Activated naive CD4-positive, alpha-beta T cell treated with anti-CD3 and anti-CD28 coated beads for 36 hours (primary cell): ENCODE measurements around the gene ANKRD31. TPM values are rescaled to one million over a fixed set of nuclear protein-coding genes. Genes with fewer than 3 reads are reported as not detected.
"Not testable (repeated sequence)": the region's sequence is repeated elsewhere in the genome, so short reads cannot be mapped to it uniquely, and the experiment has no call there.

Source experiments
- CTCF ChIA-PET: fragments of 350-600 bp; sonication (Branson Sonifier 250); formaldehyde crosslinking; loops from one replicate; lab custom pipeline; 2021; ENCODE audit warnings: antibody characterized with exemption; lab: Charles Lee
- DNase-seq: peaks from one replicate; pipeline ENCODE4 v3.0.0-alpha.2; 2020
- H3K27ac Mint-ChIP-seq: one replicate; pipeline ENCODE4 v1.8.0; 2021; ENCODE audit warnings: mild to moderate bottlenecking, mixed read lengths
- H3K27me3 Mint-ChIP-seq: one replicate; pipeline ENCODE4 v1.8.0; 2021; ENCODE audit warnings: low read depth, mixed read lengths
- H3K36me3 Mint-ChIP-seq: one replicate; pipeline ENCODE4 v1.8.0; 2021; ENCODE audit warnings: low read depth, mixed read lengths
- H3K4me1 Mint-ChIP-seq: one replicate; pipeline ENCODE4 v1.8.0; 2021; ENCODE audit warnings: low read depth, mixed read lengths
- H3K4me3 Mint-ChIP-seq: one replicate; pipeline ENCODE4 v1.8.0; 2021; ENCODE audit warnings: mild to moderate bottlenecking, moderate library complexity, mixed read lengths
- H3K9me3 Mint-ChIP-seq: one replicate; pipeline ENCODE4 v1.8.0; 2021; ENCODE audit warnings: mixed read lengths
- intact Hi-C: fragments of 100-400 bp; cut with micrococcal nuclease; formaldehyde crosslinking; loops from one replicate; pipeline ENCODE4 v1.15.1; 2023
- total RNA-seq, 2 experiments: library from RNA; stranded (reverse); gene quantifications; one replicate each; pipeline ENCODE4 v1.2.3, GENCODE V29; 2021

ANKRD31 gene
- total RNA-seq, 2 experiments from 2014 or later, result 0.35 to 0.36 TPM

- CTCF ChIA-PET, result no interaction called here
- intact Hi-C loops, result no loop called here
- Mint-ChIP-seq H3K36me3 (peaks cover 5% of the 10 kb centered on the region), H3K9me3 (peaks cover 6% of the 10 kb centered on the region), H3K27me3 (no peaks in the 10 kb centered on the region), H3K4me1 (no peaks in the 10 kb centered on the region), H3K4me3 (no peak overlapping the region), H3K27ac (no peak overlapping the region)
- no peak for DNase-seq
These were observed 105.8 kb downstream of the ANKRD31 start for GRCh38 chr5:75130818-75131349.

DNA sequence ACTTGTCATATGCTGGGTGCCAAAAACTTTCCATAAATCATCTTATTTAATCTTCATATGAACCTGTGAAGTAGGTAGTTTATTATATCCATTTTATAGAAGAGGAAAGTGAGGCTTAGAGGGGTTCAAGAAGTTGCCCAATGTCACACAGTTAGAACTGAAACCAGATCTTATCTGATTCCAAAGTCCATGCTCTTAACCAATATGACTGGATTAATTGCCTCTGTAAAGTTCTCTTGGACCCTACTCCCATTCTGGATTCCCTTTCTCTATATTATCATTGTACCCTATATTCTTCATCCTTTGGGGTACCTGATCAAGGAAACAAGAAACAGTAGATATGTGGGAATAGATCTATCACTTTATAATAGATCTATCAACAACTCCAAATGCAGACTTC is 119.8 kb downstream of the ANKRD31 start:
- intact Hi-C loops, result no loop called here
- H3K4me3 Mint-ChIP-seq, result no peak overlapping the region
- H3K36me3 Mint-ChIP-seq, result no peaks in the 10 kb centered on the region
- H3K4me1 Mint-ChIP-seq, result peaks cover 3% of the 10 kb centered on the region
- CTCF ChIA-PET, result no interaction called here
- H3K27ac Mint-ChIP-seq, result no peak overlapping the region
- no peak for DNase-seq
- H3K27me3 Mint-ChIP-seq, result no peaks in the 10 kb centered on the region
- H3K9me3 Mint-ChIP-seq, result no peaks in the 10 kb centered on the region

DNA sequence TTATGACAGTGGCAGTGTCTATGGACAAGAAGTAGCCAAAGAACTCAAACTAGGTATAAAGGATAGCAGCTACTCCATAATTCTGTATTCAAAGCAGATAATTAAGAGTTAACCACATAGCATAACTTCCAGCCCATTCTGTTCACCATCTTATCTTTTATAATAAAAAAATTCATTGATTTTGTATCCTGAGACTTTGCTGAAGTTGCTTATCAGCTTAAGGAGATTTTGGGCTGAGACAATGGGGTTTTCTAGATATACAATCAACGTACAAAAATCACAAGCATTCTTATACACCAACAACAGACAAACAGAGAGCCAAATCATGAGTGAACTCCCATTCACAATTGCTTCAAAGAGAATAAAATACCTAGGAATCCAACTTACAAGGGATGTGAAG is 122.4 kb downstream of the ANKRD31 start:
- H3K36me3 Mint-ChIP-seq, H3K9me3 Mint-ChIP-seq, DNase-seq, CTCF ChIA-PET, H3K27me3 Mint-ChIP-seq, H3K27ac Mint-ChIP-seq, H3K4me3 Mint-ChIP-seq, intact Hi-C loops: not testable (repeated sequence)
- peaks cover 16% of the 10 kb centered on the region for H3K4me1 Mint-ChIP-seq

DNA sequence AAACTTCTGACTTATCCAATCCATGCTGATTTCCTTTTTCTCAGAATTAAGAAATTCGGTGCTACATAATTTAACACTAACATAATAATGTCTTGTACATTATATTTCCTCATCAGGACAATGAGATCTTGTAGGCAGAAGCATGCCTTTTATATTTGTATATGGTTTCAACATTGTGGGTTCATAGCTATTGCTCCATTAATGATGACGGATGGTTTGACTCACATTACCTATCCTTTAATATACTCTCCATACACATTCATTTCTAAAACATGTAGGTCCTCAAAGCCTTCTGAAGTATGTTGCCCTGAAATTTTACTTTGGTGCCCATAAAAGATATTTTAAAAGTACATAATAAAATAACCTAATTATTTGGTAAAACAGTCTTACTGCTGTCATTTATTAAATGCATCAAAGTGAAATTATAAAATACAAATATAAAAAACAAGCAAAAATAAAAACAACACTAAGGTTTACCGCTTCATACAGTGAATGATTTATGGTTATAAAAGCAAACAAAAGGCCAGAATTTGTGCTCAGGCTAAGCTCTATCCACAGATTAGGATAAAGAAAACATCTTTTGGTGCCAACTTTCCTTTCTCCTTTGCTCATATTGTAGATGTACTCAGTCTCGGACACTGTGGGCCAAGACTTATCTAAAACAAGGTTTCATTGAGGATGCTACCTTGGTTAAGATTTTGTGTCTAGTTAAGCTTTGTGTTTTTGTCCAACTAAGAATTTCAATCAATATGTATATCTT is 123.1 kb downstream of the ANKRD31 start:
- no peak overlapping the region for H3K4me3 Mint-ChIP-seq
- CTCF ChIA-PET, result no interaction called here
- no peak overlapping the region for H3K27ac Mint-ChIP-seq
- H3K9me3 Mint-ChIP-seq, result no peaks in the 10 kb centered on the region
- H3K4me1 Mint-ChIP-seq, result peaks cover 22% of the 10 kb centered on the region
- intact Hi-C loops, result no loop called here
- no peaks in the 10 kb centered on the region for H3K27me3 Mint-ChIP-seq
- DNase-seq, result no peak
- no peaks in the 10 kb centered on the region for H3K36me3 Mint-ChIP-seq

DNA sequence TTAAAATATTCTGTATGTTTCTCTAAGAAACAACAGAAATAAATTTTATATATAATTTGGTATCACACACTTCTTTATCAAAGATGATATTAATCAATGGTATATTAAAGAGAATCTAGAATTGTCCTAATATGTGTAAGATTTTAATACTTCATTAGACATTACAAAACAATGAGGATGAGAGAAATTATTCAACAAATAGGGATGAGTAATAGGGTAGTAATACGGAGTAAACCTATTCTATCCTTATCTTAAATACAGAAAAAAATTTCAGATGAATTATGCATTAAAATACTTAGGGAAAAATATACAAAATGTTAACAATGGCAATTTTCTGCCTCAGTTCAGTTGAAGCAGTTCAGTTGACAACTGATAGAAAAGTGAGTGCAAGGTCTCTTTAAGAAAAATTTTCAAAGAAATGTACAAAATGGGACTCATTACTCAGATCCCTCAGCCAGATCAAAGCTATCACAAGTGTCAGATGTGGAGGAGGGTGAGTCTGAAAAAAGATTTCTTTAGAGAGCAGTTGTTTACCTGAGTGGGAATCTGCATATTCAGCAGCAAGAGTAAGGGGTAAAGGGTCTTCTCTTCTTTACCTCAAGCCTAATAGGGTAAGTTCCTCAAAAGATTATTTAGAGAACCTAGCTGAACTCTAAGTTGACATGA is 127.6 kb downstream of the ANKRD31 start:
- H3K9me3 Mint-ChIP-seq, result no peaks in the 10 kb centered on the region
- H3K27ac Mint-ChIP-seq, result no peak overlapping the region
- no peaks in the 10 kb centered on the region for H3K27me3 Mint-ChIP-seq
- H3K36me3 Mint-ChIP-seq, result no peaks in the 10 kb centered on the region
- no peak for DNase-seq
- H3K4me1 Mint-ChIP-seq, result peaks cover 25% of the 10 kb centered on the region
- CTCF ChIA-PET, result interaction anchor here (0.7 to 0.9 kb wide), 2 partner anchors 59 to 128 kb away, joined by 3 to 4 read pairs; no protein-coding TSS in a partner anchor
- intact Hi-C loops, result loop anchor here (5.0 kb wide), 1 partner anchor 57 kb away; the partner anchor contains the start of gene GCNT4
- no peak overlapping the region for H3K4me3 Mint-ChIP-seq

- H3K4me1 Mint-ChIP-seq, result peaks cover 25% of the 10 kb centered on the region
- DNase-seq, result no peak
- CTCF ChIA-PET, result no interaction called here
- H3K27me3 Mint-ChIP-seq, result no peaks in the 10 kb centered on the region
- intact Hi-C loops, result loop anchor here (5.0 kb wide), 1 partner anchor 56 kb away; the partner anchor contains the start of gene GCNT4
- H3K9me3 Mint-ChIP-seq, result no peaks in the 10 kb centered on the region
- H3K27ac Mint-ChIP-seq, result no peak overlapping the region
- no peak overlapping the region for H3K4me3 Mint-ChIP-seq
- H3K36me3 Mint-ChIP-seq, result no peaks in the 10 kb centered on the region
These were observed 128.2 kb downstream of the ANKRD31 start for GRCh38 chr5:75108515-75108914.

DNA sequence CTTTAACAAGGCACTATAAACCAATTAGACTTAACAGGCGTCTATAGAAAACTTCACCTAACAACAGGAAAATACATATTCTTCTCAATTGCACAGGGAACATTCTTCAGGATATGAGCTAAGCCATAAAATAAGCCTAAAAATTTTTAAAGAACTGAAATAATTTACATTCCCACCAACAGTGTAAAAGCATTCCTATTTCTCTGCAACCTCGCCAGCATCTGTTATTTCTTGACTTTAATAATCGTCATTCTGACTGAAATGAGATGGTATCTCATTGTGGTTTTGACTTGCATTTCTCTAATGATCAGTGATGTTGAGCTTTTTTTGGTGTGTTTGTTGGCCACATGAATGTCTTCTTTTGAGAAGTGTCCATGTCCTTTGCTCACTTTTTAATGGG is 140.7 kb downstream of the ANKRD31 start:
- DNase-seq, H3K9me3 Mint-ChIP-seq, H3K36me3 Mint-ChIP-seq, H3K4me3 Mint-ChIP-seq, H3K27ac Mint-ChIP-seq, H3K27me3 Mint-ChIP-seq: not testable (repeated sequence)
- intact Hi-C loops, result loop anchor here (1.0 kb wide), 1 partner anchor 122 kb away; no protein-coding TSS in a partner anchor
- CTCF ChIA-PET, result interaction anchor here (0.7 to 1.2 kb wide), 2 partner anchors 46 to 47 kb away, joined by 3 read pairs; no protein-coding TSS in a partner anchor
- H3K4me1 Mint-ChIP-seq, result peaks cover 18% of the 10 kb centered on the region

DNA sequence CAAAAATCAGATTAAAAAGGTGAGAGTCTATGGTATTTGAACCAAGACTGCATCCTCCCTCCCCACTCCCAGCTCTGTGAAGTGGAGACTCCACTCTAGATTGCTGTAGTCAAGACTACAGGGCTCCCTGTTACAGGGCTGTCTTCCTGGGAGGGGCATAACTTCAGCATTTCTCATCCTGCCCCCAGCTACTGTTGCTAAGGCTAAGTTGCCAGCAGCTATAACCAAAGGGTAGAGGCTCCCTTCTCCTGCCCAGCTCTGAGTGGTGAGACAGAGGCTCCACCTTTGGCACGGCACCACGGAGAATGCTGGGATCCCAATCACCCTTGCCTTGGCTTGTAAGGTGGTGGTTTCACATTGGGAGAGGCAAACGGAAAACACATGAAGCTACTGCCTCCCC is 145.1 kb downstream of the ANKRD31 start:
- Mint-ChIP-seq H3K27me3 (no peaks in the 10 kb centered on the region), H3K36me3 (no peaks in the 10 kb centered on the region), H3K27ac (no peak overlapping the region), H3K4me1 (peaks cover 34% of the 10 kb centered on the region), H3K9me3 (no peaks in the 10 kb centered on the region), H3K4me3 (no peak overlapping the region)
- CTCF ChIA-PET, result interaction anchor here (1.5 kb wide), 1 partner anchor 42 kb away, joined by 4 read pairs; no protein-coding TSS in a partner anchor
- intact Hi-C loops, result loop anchor here (2.0 kb wide), 1 partner anchor 41 kb away; no protein-coding TSS in a partner anchor
- no peak for DNase-seq

- no peaks in the 10 kb centered on the region for H3K9me3 Mint-ChIP-seq
- H3K4me3 Mint-ChIP-seq, result no peak overlapping the region
- H3K27me3 Mint-ChIP-seq, result no peaks in the 10 kb centered on the region
- H3K36me3 Mint-ChIP-seq, result no peaks in the 10 kb centered on the region
- peaks cover 18% of the 10 kb centered on the region for H3K4me1 Mint-ChIP-seq
- CTCF ChIA-PET, result interaction anchor here (0.7 to 1.6 kb wide), 2 partner anchors 40 to 129 kb away, joined by 3 read pairs; no protein-coding TSS in a partner anchor
- DNase-seq, result no peak
- intact Hi-C loops, result loop anchor here (2.0 kb wide), 1 partner anchor 39 kb away; no protein-coding TSS in a partner anchor
- H3K27ac Mint-ChIP-seq, result no peak overlapping the region
These were observed 147.0 kb downstream of the ANKRD31 start for GRCh38 chr5:75089662-75090061.

GRCh38 chr5:75089137-75089536 is 147.5 kb downstream of the ANKRD31 start:
- H3K27ac Mint-ChIP-seq, result no peak overlapping the region
- CTCF ChIA-PET, result interaction anchor here (0.7 to 1.6 kb wide), 2 partner anchors 39 to 129 kb away, joined by 3 read pairs; no protein-coding TSS in a partner anchor
- no peak overlapping the region for H3K4me3 Mint-ChIP-seq
- intact Hi-C loops, result no loop called here
- no peaks in the 10 kb centered on the region for H3K9me3 Mint-ChIP-seq
- H3K4me1 Mint-ChIP-seq, result peaks cover 16% of the 10 kb centered on the region
- no peaks in the 10 kb centered on the region for H3K36me3 Mint-ChIP-seq
- DNase-seq, result peak; percentile 37
- no peaks in the 10 kb centered on the region for H3K27me3 Mint-ChIP-seq

DNA sequence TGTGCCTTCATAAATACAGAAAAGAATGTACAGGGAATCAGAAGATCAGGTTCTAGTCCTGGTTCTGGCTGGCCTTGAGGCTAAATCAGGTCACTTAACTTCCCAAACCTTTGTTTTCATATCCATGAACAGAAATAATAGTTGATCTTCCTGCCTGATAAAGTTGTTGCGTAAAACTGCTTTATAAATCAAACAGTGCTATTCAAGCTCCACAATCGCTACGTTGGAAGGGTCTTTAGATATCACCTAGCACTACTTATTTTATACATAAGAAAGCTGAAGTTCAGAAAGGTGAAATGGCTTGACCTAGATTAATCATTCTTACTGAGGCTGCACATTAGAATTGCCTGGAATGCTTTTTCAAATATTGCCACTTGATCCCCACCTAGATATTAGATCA is 148.0 kb downstream of the ANKRD31 start:
- Mint-ChIP-seq H3K36me3 (no peaks in the 10 kb centered on the region), H3K4me1 (peaks cover 16% of the 10 kb centered on the region), H3K27ac (no peak overlapping the region), H3K9me3 (no peaks in the 10 kb centered on the region), H3K27me3 (no peaks in the 10 kb centered on the region), H3K4me3 (no peak overlapping the region)
- no peak for DNase-seq
- intact Hi-C loops, result no loop called here
- CTCF ChIA-PET, result interaction anchor here (1.6 kb wide), 1 partner anchor 39 kb away, joined by 3 read pairs; no protein-coding TSS in a partner anchor

DNA sequence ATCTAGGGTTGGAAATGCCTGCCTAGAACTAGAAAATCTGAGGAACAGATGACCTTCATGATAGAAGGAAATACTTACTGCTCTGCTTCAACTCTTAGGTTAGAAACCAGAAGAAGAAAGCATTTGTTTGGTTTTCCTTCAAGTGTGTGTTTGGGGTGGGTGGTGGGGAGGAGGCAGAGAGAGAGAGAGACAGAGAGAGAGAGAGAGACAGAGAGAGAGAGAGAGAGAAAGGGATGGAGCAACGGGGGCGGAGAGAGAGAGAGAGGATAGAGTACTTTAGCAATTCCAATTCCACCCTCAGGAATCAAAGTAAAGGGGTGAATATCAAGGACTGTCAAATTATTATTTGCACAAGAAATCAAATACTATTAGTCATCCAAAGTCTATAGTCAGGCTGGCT is 155.2 kb downstream of the ANKRD31 start:
- no peak overlapping the region for H3K4me3 Mint-ChIP-seq
- H3K27me3 Mint-ChIP-seq, result no peaks in the 10 kb centered on the region
- CTCF ChIA-PET, result no interaction called here
- H3K36me3 Mint-ChIP-seq, result no peaks in the 10 kb centered on the region
- H3K4me1 Mint-ChIP-seq, result peaks cover 15% of the 10 kb centered on the region
- intact Hi-C loops, result no loop called here
- no peak overlapping the region for H3K27ac Mint-ChIP-seq
- no peak for DNase-seq
- H3K9me3 Mint-ChIP-seq, result no peaks in the 10 kb centered on the region
